HepG2 (cell line): ENCODE data around the gene SETSIP. TPM values are rescaled to one million over a fixed set of nuclear protein-coding genes. Genes with fewer than 3 reads are reported as not detected.

Source experiments
- ATAC-seq: fragments of 200-7000 bp; cut with Tn5 transposase; 3 replicates; pipeline ENCODE4 v1.9.1; 2020; ENCODE audit warnings: mild to moderate bottlenecking, moderate library complexity
- Bru-seq: library from RNA; stranded (reverse); fragments of 400-500 nt; gene quantifications from one replicate; lab custom pipeline; 2021; lab: Mats Ljungman, UMichigan
- BruChase-seq, 2 experiments: library from RNA; stranded (reverse); fragments of 400-500 nt; gene quantifications; one replicate each; lab custom pipeline; 2021; lab: Mats Ljungman, UMichigan
- BruUV-seq: library from RNA; stranded (reverse); fragments of 400-500 nt; replicated peaks from 2 replicates; lab custom pipeline; 2021; lab: Mats Ljungman, UMichigan
- CTCF ChIA-PET: fragments of 300-600 bp; formaldehyde crosslinking; extraction: SDS; loops from one replicate; lab custom pipeline; 2021; ENCODE audit warnings: low total read pairs, inconsistent platforms, low intra/inter-chr PET ratio; lab: Yijun Ruan, JAX
- POLR2A ChIA-PET: fragments of 350-600 bp; sonication (Branson Sonifier 250); formaldehyde crosslinking; loops from one replicate; lab custom pipeline; 2020; ENCODE audit warnings: antibody characterized with exemption, inconsistent platforms; lab: Yijun Ruan, JAX
- DNase-seq: peaks from one replicate; pipeline ENCODE4 v3.0.0-alpha.2; 2015; ENCODE audit warnings: low spot score
- FAIRE-seq: peaks from 3 replicates; lab custom pipeline; 2011; peaks lifted over from hg19 to GRCh38; lab: Jason Lieb, UNC
- H2AFZ ChIP-seq: one replicate; pipeline ENCODE4 v1.6.1; 2011; ENCODE audit warnings: low read length, inconsistent platforms
- H3K27ac ChIP-seq: fragments of 300-600 bp; 3 replicates; pipeline ENCODE4 v1.8.0; 2011; ENCODE audit warnings: mixed run types, mild to moderate bottlenecking, mixed read lengths, low read length, inconsistent platforms; ENCODE audit not compliant: insufficient read depth; ENCODE audit errors: extremely low read length
- H3K27me3 ChIP-seq, 2 experiments: fragments of 200-600 bp in 1 of 2; 2 replicates in 1 of 2; 3 replicates in 1 of 2; pipeline versions ENCODE4 v1.6.0 to v1.8.0; 2011; ENCODE audit warnings: low read length in 2 of 2, mild to moderate bottlenecking in 2 of 2, moderate library complexity in 2 of 2, inconsistent platforms in 1 of 2; ENCODE audit not compliant: insufficient read depth in 2 of 2, control insufficient read depth in 1 of 2
- H3K36me3 ChIP-seq, 2 experiments: fragments of 200-600 bp in 1 of 2; replicated peaks in 1 of 2; 2 replicates in 1 of 2; 3 replicates in 1 of 2; pipeline versions ENCODE4 v1.5.1 to v1.8.0; 2011; ENCODE audit warnings: low read length in 2 of 2, inconsistent platforms in 1 of 2; ENCODE audit not compliant: insufficient read depth in 2 of 2, control insufficient read depth in 1 of 2
- H3K4me1 ChIP-seq: 2 replicates; pipeline ENCODE4 v1.5.1; 2012; ENCODE audit warnings: low read length, inconsistent platforms; ENCODE audit not compliant: insufficient read depth
- H3K4me2 ChIP-seq: 2 replicates; pipeline ENCODE4 v1.6.0; 2011; ENCODE audit warnings: low read depth, low read length, inconsistent platforms
- H3K4me3 ChIP-seq, 3 experiments: fragments of 200-600 bp in 1 of 3; sonication (generic), shearing (Covaris generic) in 1 of 3; replicated peaks in 1 of 3; 2 replicates each; pipeline ENCODE4 v1.5.1; 2011 to 2016; ENCODE audit warnings: low read length in 3 of 3, inconsistent platforms in 2 of 3, low read depth in 2 of 3, mild to moderate bottlenecking in 2 of 3, control low read depth in 1 of 3, mixed read lengths in 1 of 3; ENCODE audit not compliant: insufficient read depth in 1 of 3
- H3K79me2 ChIP-seq: one replicate; pipeline ENCODE4 v1.6.1; 2011; ENCODE audit warnings: low read length, inconsistent platforms; ENCODE audit not compliant: insufficient read depth
- H3K9ac ChIP-seq: 2 replicates; pipeline ENCODE4 v1.6.0; 2011; ENCODE audit warnings: mild to moderate bottlenecking, low read depth, low read length, inconsistent platforms; ENCODE audit not compliant: insufficient read depth
- H3K9me3 ChIP-seq: 2 replicates; pipeline ENCODE4 v1.5.1; 2012; ENCODE audit warnings: mild to moderate bottlenecking, low read length
- H4K20me1 ChIP-seq: 2 replicates; pipeline ENCODE4 v1.6.0; 2011; ENCODE audit warnings: inconsistent platforms, mild to moderate bottlenecking, low read length, moderate library complexity; ENCODE audit not compliant: insufficient read depth
- FOSL2 ChIP-seq: sonication (generic); formaldehyde crosslinking; IDR thresholded peaks from 2 replicates; pipeline ENCODE4 v1.4.0; 2020; ENCODE audit warnings: missing genetic modification reagents
- RAD51 ChIP-seq: fragments of 450-650 bp; IDR thresholded peaks from 2 replicates; pipeline ENCODE4 v1.6.1; 2016; ENCODE audit warnings: borderline replicate concordance
- SMYD3 ChIP-seq: sonication (generic); formaldehyde crosslinking; IDR thresholded peaks from 2 replicates; pipeline ENCODE4 v1.8.1; 2023; ENCODE audit warnings: mild to moderate bottlenecking, missing genetic modification reagents
- ZNF264 ChIP-seq: sonication (generic); formaldehyde crosslinking; IDR thresholded peaks from 2 replicates; pipeline ENCODE4 v1.4.0; 2020; ENCODE audit warnings: missing genetic modification reagents
- ZNF432 ChIP-seq: sonication (generic); formaldehyde crosslinking; IDR thresholded peaks from 2 replicates; pipeline ENCODE4 v1.5.0; 2020; ENCODE audit warnings: missing genetic modification reagents, mild to moderate bottlenecking, borderline replicate concordance
- ZNF569 ChIP-seq: sonication (generic); formaldehyde crosslinking; IDR thresholded peaks from 2 replicates; pipeline ENCODE4 v1.5.0; 2020; ENCODE audit warnings: mild to moderate bottlenecking, missing genetic modification reagents, moderate library complexity, borderline replicate concordance
- WGBS: methylation state at CpG from one replicate; pipeline ENCODE4 v1.1.6; 2017; ENCODE audit warnings: low lambda C conversion rate; 5-methylcytosine and 5-hydroxymethylcytosine counted together
- in situ Hi-C: cut with HindIII; loops from 2 replicates; pipeline ENCODE4 v1.10.0; 2017; ENCODE audit warnings: low pct_unique_long_range_greater_than_20kb; ENCODE audit not compliant: extremely low pct_ligation_motif_present
- intact Hi-C: fragments of 100-400 bp; cut with micrococcal nuclease; formaldehyde crosslinking; loops from one replicate; pipeline ENCODE4 v1.10.0; 2022; ENCODE audit not compliant: unreplicated experiment
- long read RNA-seq, 2 experiments: library from RNA in 1 of 2; library from polyadenylated mRNA in 1 of 2; stranded (forward) in 1 of 2; unstranded in 1 of 2; transcript quantifications; one replicate each; pipeline ENCODE4 v2.0.0, GENCODE V29; 2019 to 2022
- polyA minus RNA-seq, 3 experiments: library from RNA; depleted of rRNA, polyadenylated mRNA; stranded (reverse); fragments of >200 nt; gene quantifications; 2 replicates each; pipeline ENCODE4 v1.2.3, GENCODE V29; 2011; ENCODE audit warnings: low replicate concordance in 1 of 3
- polyA plus RNA-seq, 8 experiments: library from polyadenylated mRNA; depleted of rRNA in 3 of 8; stranded (reverse) in 7 of 8; unstranded in 1 of 8; fragments of >200 nt; fragmentation: Illumina TruSeq in 4 of 8; extraction: Trizol in 4 of 8; gene quantifications; 2 replicates each; pipeline versions ENCODE4 v1.2.1 to v1.2.3, GENCODE V29; 2011 to 2016; ENCODE audit warnings: low read depth in 4 of 8, missing spikeins in 1 of 8, mixed read lengths in 1 of 8; ENCODE audit not compliant: insufficient read depth in 1 of 8
- total RNA-seq, 5 experiments: library from RNA; depleted of rRNA; stranded (reverse); fragments of >200 nt; fragmentation: Illumina TruSeq; extraction: Trizol; gene quantifications; 2 replicates each; pipeline ENCODE4 v1.2.3, GENCODE V29; 2016; ENCODE audit warnings: low read depth in 1 of 5

SETSIP gene, protein sequence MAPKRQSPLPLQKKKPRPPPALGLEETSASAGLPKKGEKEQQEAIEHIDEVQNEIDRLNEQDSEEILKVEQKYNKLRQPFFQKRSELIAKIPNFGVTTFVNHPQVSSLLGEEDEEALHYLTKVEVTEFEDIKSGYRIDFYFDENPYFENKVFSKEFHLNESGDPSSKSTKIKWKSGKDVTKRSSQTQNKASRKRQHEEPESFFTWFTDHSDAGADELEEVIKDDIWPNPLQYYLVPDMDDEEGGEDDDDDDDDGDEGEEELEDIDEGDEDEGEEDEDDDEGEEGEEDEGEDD
- not detected in 2 replicates for total RNA-seq (2016; rRNA removed; fragmentation: Illumina TruSeq; extraction: Trizol)
- total RNA-seq (2016; cell fraction: cytosol; rRNA removed; fragmentation: Illumina TruSeq; extraction: Trizol; ENCODE audit: low read depth) = not detected in 2 replicates
- total RNA-seq (2016; cell fraction: insoluble cytoplasmic fraction; rRNA removed; fragmentation: Illumina TruSeq; extraction: Trizol) = 0.13 TPM in 1 of 2 replicates, not detected in the other
- total RNA-seq (2016; cell fraction: membrane; rRNA removed; fragmentation: Illumina TruSeq; extraction: Trizol) = 0.22 TPM in 1 of 2 replicates, not detected in the other
- total RNA-seq (2016; cell fraction: nucleus; rRNA removed; fragmentation: Illumina TruSeq; extraction: Trizol) = not detected in 2 replicates
- polyA plus RNA-seq (2011; rRNA removed) = 0.08 TPM in 1 of 2 replicates, not detected in the other
- polyA plus RNA-seq (2011; cell fraction: cytosol; rRNA removed) = not detected in 2 replicates
- not detected in 2 replicates for polyA plus RNA-seq (2011; cell fraction: nucleus; rRNA removed)
- 0.19 and 0.57 TPM in 2 replicates for polyA plus RNA-seq (2012)
- not detected in 2 replicates for polyA plus RNA-seq (2016; cell fraction: cytosol; fragmentation: Illumina TruSeq; extraction: Trizol; ENCODE audit: low read depth)
- not detected in 2 replicates for polyA plus RNA-seq (2016; cell fraction: insoluble cytoplasmic fraction; fragmentation: Illumina TruSeq; extraction: Trizol; ENCODE audit: low read depth)
- not detected in 2 replicates for polyA plus RNA-seq (2016; cell fraction: membrane; fragmentation: Illumina TruSeq; extraction: Trizol; ENCODE audit: low read depth)
- not detected in 2 replicates for polyA plus RNA-seq (2016; cell fraction: nucleus; fragmentation: Illumina TruSeq; extraction: Trizol; ENCODE audit: insufficient read depth, low read depth)
- not detected in 2 replicates for polyA minus RNA-seq (2011; rRNA and poly(A)+ RNA removed; ENCODE audit: low replicate concordance)
- polyA minus RNA-seq (2011; cell fraction: cytosol; rRNA and poly(A)+ RNA removed) = not detected in 2 replicates
- not detected in 2 replicates for polyA minus RNA-seq (2011; cell fraction: nucleus; rRNA and poly(A)+ RNA removed)
- not detected for Bru-seq, nascent RNA
- percentile 33 among the genes with signal in this experiment for BruChase-seq, experiment 1, labeled RNA remaining after a 6-hour chase
- BruChase-seq, experiment 2, labeled RNA remaining after a 2-hour chase = not detected
- long read RNA-seq, experiment 1 = 0 reads
- long read RNA-seq, experiment 2, partial matches to known transcripts = 0 of 1 reads
- long read RNA-seq, experiment 2, other reads (novel, unspliced or antisense) = 0 of 1 reads

- ChIA-PET CTCF (no interaction called here), POLR2A (no interaction called here)
- in situ Hi-C loops = no loop called here
- H3K4me3 ChIP-seq = no peak within 1 kb of the TSS
- TF ChIP-seq ZNF432 (CRISPR knock-in tag) (no peak), SMYD3 (CRISPR knock-in tag) (no peak), ZNF569 (CRISPR knock-in tag) (no peak), FOSL2 (CRISPR knock-in tag) (no peak), RAD51 (no peak), ZNF264 (CRISPR knock-in tag) (no peak)
- TF ChIP-seq, all 625 proteins: peak for 0
- Histone ChIP-seq H3K79me2 (no peaks in the 10 kb centered on the region), H3K27me3 (no peaks in the 10 kb centered on the region; a peak in 1 of 5 replicates), H3K36me3 (no peaks in the 10 kb centered on the region), H3K27ac (no peak within 1 kb of the TSS), H4K20me1 (no peaks in the 10 kb centered on the region), H3K9me3 (no peaks in the 10 kb centered on the region), H2AFZ (no peak within 1 kb of the TSS), H3K9ac (no peak within 1 kb of the TSS), H3K4me1 (peaks cover 12% of the 10 kb centered on the region; the same call in 1 of the 2 replicates), H3K4me2 (no peak within 1 kb of the TSS)
- BruUV-seq = no TSS peak
- WGBS = 31% methylated on average over 3 of the region's 3 CpGs
- ATAC-seq (no peak), DNase-seq (no peak), FAIRE-seq (no peak)
- intact Hi-C loops = no loop called here
These were observed at the start of gene SETSIP for GRCh38 chr1:92075311-92075710. Gene SETSIP, minus strand, starts transcription at chr1:92075411. Its CDS starts 0 bp downstream, at chr1:92075411.
